IMR-90 (cell line): ENCODE results near the gene SLC66A3. TPM values are rescaled to one million over a fixed set of nuclear protein-coding genes. Genes with fewer than 3 reads are reported as not detected.
A peak's percentile ranks its signal among the peaks of the same experiment; 100 is the strongest.

ENCODE experiments used
- ATAC-seq: fragments of 200-7000 bp; cut with Tn5 transposase; 2 replicates; pipeline ENCODE4 v1.9.1; 2020; ENCODE audit warnings: low read depth, mild to moderate bottlenecking, moderate library complexity
- BruUV-seq: library from RNA; stranded (reverse); fragments of 400-500 nt; replicated peaks from 2 replicates; lab custom pipeline; 2021; lab: Mats Ljungman, UMichigan
- CTCF ChIA-PET: fragments of 300-600 bp; formaldehyde crosslinking; extraction: SDS; loops from one replicate; lab custom pipeline; 2021; ENCODE audit warnings: antibody characterized with exemption; lab: Yijun Ruan, JAX
- POLR2A ChIA-PET: fragments of 300-600 bp; sonication (Branson Sonifier 250); formaldehyde crosslinking; loops from one replicate; lab custom pipeline; 2022; ENCODE audit warnings: antibody characterized with exemption; ENCODE audit not compliant: unreplicated experiment; lab: Charles Lee
- DNase-seq: peaks from one replicate; pipeline ENCODE4 v3.0.0; 2013
- H2AFZ ChIP-seq: replicated peaks from 2 replicates; pipeline ENCODE3; 2013; ENCODE audit warnings: low read length, mild to moderate bottlenecking; ENCODE audit not compliant: poor library complexity
- H2AK5ac ChIP-seq: 2 replicates; pipeline ENCODE4 v1.6.1; 2013; ENCODE audit warnings: low read depth, low read length, inconsistent platforms
- H2AK9ac ChIP-seq: replicated peaks from 2 replicates; pipeline ENCODE3; 2013; ENCODE audit warnings: mild to moderate bottlenecking, low read depth, low read length, moderate library complexity; ENCODE audit not compliant: poor library complexity
- H2BK120ac ChIP-seq: 2 replicates; pipeline ENCODE4 v1.6.1; 2013; ENCODE audit warnings: low read depth, low read length, inconsistent platforms
- H2BK15ac ChIP-seq: 3 replicates; pipeline ENCODE4 v1.6.1; 2013; ENCODE audit warnings: low read depth, low read length, inconsistent platforms
- H2BK20ac ChIP-seq: 2 replicates; pipeline ENCODE4 v1.6.1; 2013; ENCODE audit warnings: low read depth, mild to moderate bottlenecking, inconsistent platforms, low read length, moderate library complexity
- H2BK5ac ChIP-seq: 2 replicates; pipeline ENCODE4 v1.6.1; 2013; ENCODE audit warnings: mild to moderate bottlenecking, low read depth, low read length, inconsistent platforms; ENCODE audit not compliant: poor library complexity, severe bottlenecking
- H3K14ac ChIP-seq: replicated peaks from 2 replicates; pipeline ENCODE4 v1.6.1; 2013; ENCODE audit warnings: low read depth, low read length, inconsistent platforms
- H3K18ac ChIP-seq: 2 replicates; pipeline ENCODE4 v1.6.1; 2013; ENCODE audit warnings: low read depth, low read length, control low read depth
- H3K23ac ChIP-seq: 2 replicates; pipeline ENCODE4 v1.6.1; 2013; ENCODE audit warnings: low read depth, low read length, inconsistent platforms
- H3K27ac ChIP-seq: 2 replicates; pipeline ENCODE4 v1.5.1; 2013; ENCODE audit warnings: mild to moderate bottlenecking, control low read depth, low read length; ENCODE audit not compliant: insufficient read depth
- H3K27me3 ChIP-seq: 2 replicates; pipeline ENCODE4 v1.6.1; 2013; ENCODE audit warnings: low read length; ENCODE audit not compliant: control insufficient read depth, insufficient read depth
- H3K36me3 ChIP-seq: 2 replicates; pipeline ENCODE4 v1.6.1; 2013; ENCODE audit warnings: low read length, mixed read lengths; ENCODE audit not compliant: control insufficient read depth, insufficient read depth
- H3K4ac ChIP-seq: 2 replicates; pipeline ENCODE4 v1.6.1; 2013; ENCODE audit warnings: low read depth, low read length, inconsistent platforms
- H3K4me1 ChIP-seq: 2 replicates; pipeline ENCODE4 v1.6.1; 2013; ENCODE audit warnings: low read length, mixed read lengths; ENCODE audit not compliant: control insufficient read depth, insufficient read depth
- H3K4me2 ChIP-seq: 2 replicates; pipeline ENCODE4 v1.6.1; 2013; ENCODE audit warnings: low read depth, mild to moderate bottlenecking, control low read depth, low read length, moderate library complexity
- H3K4me3 ChIP-seq: 2 replicates; pipeline ENCODE4 v1.5.1; 2013; ENCODE audit warnings: low read depth, mild to moderate bottlenecking, control low read depth, low read length, moderate library complexity; ENCODE audit not compliant: insufficient read depth
- H3K56ac ChIP-seq: 2 replicates; pipeline ENCODE4 v1.6.1; 2013; ENCODE audit warnings: low read length, inconsistent platforms; ENCODE audit not compliant: insufficient read depth; ENCODE audit errors: extremely low read depth
- H3K79me1 ChIP-seq, 2 experiments: 2 replicates each; pipeline ENCODE4 v1.6.1; 2013; ENCODE audit warnings: low read length in 2 of 2, inconsistent platforms in 1 of 2, low read depth in 1 of 2
- H3K9ac ChIP-seq: 2 replicates; pipeline ENCODE4 v1.6.1; 2013; ENCODE audit warnings: low read depth, low read length, control low read depth
- H3K9me1 ChIP-seq: 2 replicates; pipeline ENCODE4 v1.6.1; 2013; ENCODE audit warnings: low read length, inconsistent platforms; ENCODE audit not compliant: insufficient read depth
- H3K9me3 ChIP-seq: 2 replicates; pipeline ENCODE4 v1.6.1; 2013; ENCODE audit warnings: low read length; ENCODE audit not compliant: control insufficient read depth, insufficient read depth
- H4K20me1 ChIP-seq: 2 replicates; pipeline ENCODE4 v1.6.1; 2013; ENCODE audit warnings: low read length, inconsistent platforms; ENCODE audit not compliant: insufficient read depth
- H4K5ac ChIP-seq: 2 replicates; pipeline ENCODE4 v1.6.1; 2013; ENCODE audit warnings: mild to moderate bottlenecking, low read depth, low read length, control low read depth
- H4K8ac ChIP-seq, 2 experiments: 2 replicates each; pipeline ENCODE4 v1.6.1; 2013; ENCODE audit warnings: low read depth in 2 of 2, low read length in 2 of 2, control low read depth in 1 of 2, inconsistent platforms in 1 of 2
- H4K91ac ChIP-seq: 2 replicates; pipeline ENCODE4 v1.6.1; 2013; ENCODE audit warnings: low read depth, low read length, inconsistent platforms; ENCODE audit not compliant: insufficient read depth
- CEBPB ChIP-seq: IDR thresholded peaks from 2 replicates; pipeline ENCODE4 v1.6.1; 2012; ENCODE audit warnings: low read depth, low read length, improper control_type of control experiment
- MAFK ChIP-seq: IDR thresholded peaks from 2 replicates; pipeline ENCODE4 v1.6.1; 2012; ENCODE audit warnings: low read depth, low read length, improper control_type of control experiment
- WGBS, 2 experiments: methylation state at CpG; one replicate each; pipeline versions ENCODE4 v1.1.5 to v1.1.7; 2013; ENCODE audit warnings: missing lambda C conversion rate in 2 of 2; ENCODE audit not compliant: insufficient read length in 1 of 2; ENCODE audit errors: extremely low coverage in 2 of 2; 5-methylcytosine and 5-hydroxymethylcytosine counted together
- dilution Hi-C: fragments of 300-500 bp; cut with HindIII; formaldehyde crosslinking; loops from one replicate; pipeline ENCODE4 v1.14.3; 2018; ENCODE audit warnings: low sequenced_read_pairs; ENCODE audit not compliant: unreplicated experiment
- in situ Hi-C: fragments of 300-500 bp; cut with MboI; formaldehyde crosslinking; loops from 3 replicates; pipeline ENCODE4 v1.14.3; 2019; ENCODE audit warnings: low sequenced_read_pairs, inconsistent platforms, mixed read lengths
- intact Hi-C: fragments of 100-400 bp; cut with micrococcal nuclease; formaldehyde crosslinking; loops from 2 replicates; pipeline ENCODE4 v1.10.0; 2022
- polyA plus RNA-seq, 3 experiments: library from polyadenylated mRNA; depleted of rRNA; stranded (reverse); fragments of >200 nt; gene quantifications; 2 replicates each; pipeline ENCODE4 v1.2.3, GENCODE V29; 2012; ENCODE audit warnings: low replicate concordance in 1 of 3
- total RNA-seq: library from RNA; depleted of rRNA; stranded (reverse); fragments of >200 nt; gene quantifications from 2 replicates; pipeline ENCODE4 v1.2.3, GENCODE V29; 2012

The SLC66A3 gene
- total and polyA plus RNA-seq, 2 of the 4 experiments (the other 2 are of a cell fraction): 18.1 to 25.2 TPM

GRCh38 chr2:11168488-11168887, 13.2 kb downstream of the SLC66A3 start:
- Histone ChIP-seq H3K18ac (no peak overlapping the region), H3K4ac (no peak overlapping the region), H3K27ac (no peak overlapping the region), H2BK15ac (no peak overlapping the region), H3K4me2 (no peak overlapping the region), H4K8ac (no peak overlapping the region), H3K56ac (no peak overlapping the region), H2AFZ (no peak overlapping the region), H2BK120ac (no peak overlapping the region), H3K9ac (no peak overlapping the region), H3K4me1 (peaks cover 2% of the 10 kb centered on the region; the same call in 1 of the 2 replicates), H2AK9ac (no peak overlapping the region), H3K9me3 (no peaks in the 10 kb centered on the region), H2BK20ac (no peak overlapping the region), H3K4me3 (no peak overlapping the region), H2AK5ac (no peak overlapping the region), H3K79me1 (no peaks in the 10 kb centered on the region), H4K91ac (no peak overlapping the region), H3K9me1 (peaks cover 9% of the 10 kb centered on the region), H3K27me3 (no peaks in the 10 kb centered on the region), H3K36me3 (no peaks in the 10 kb centered on the region), H2BK5ac (no peak overlapping the region), H4K5ac (no peak overlapping the region), H3K23ac (no peak overlapping the region), H4K20me1 (no peaks in the 10 kb centered on the region), H3K14ac (no peak overlapping the region)
- DNase-seq: no peak
- WGBS, 2 experiments: 86% methylated on average over 7 of the region's 9 CpGs; no CpG with 5 or more reads in 1 of the 2 experiments
- in situ Hi-C loops (no loop called here), dilution Hi-C loops (no loop called here), intact Hi-C loops (no loop called here)
- peak; percentile 31; the same call in 1 of the 2 replicates for TF ChIP-seq CEBPB
- no peak for TF ChIP-seq MAFK
- POLR2A ChIA-PET: no interaction called here
- BruUV-seq: no TSS peak
- CTCF ChIA-PET: interaction anchor here (0.6 kb wide), 1 partner anchor 1240 kb away, joined by 3 read pairs; no protein-coding TSS in a partner anchor
- ATAC-seq: no peak
